HEK293 (cell line): ENCODE results near the gene SLC25A12.

Experiments
- CTCF ChIA-PET: fragments of 350-600 bp; formaldehyde crosslinking; extraction: SDS; loops from one replicate; lab custom pipeline; 2021; ENCODE audit warnings: antibody characterized with exemption; lab: Yijun Ruan, JAX
- POLR2A ChIA-PET: fragments of 300-600 bp; formaldehyde crosslinking; extraction: SDS; loops from one replicate; lab custom pipeline; 2020; ENCODE audit warnings: antibody characterized with exemption, inconsistent platforms; lab: Yijun Ruan, JAX
- H3K27ac ChIP-seq: fragments of 200-500 bp; sonication (Bioruptor generic); 2 replicates; pipeline ENCODE4 v1.5.1; 2014; ENCODE audit warnings: low read depth, low read length, control low read depth, inconsistent platforms; ENCODE audit errors: extremely low read depth
- H3K36me3 ChIP-seq, 2 experiments: fragments of 200-500 bp in 1 of 2; sonication (Bioruptor generic) in 1 of 2; 1 replicate in 1 of 2; 2 replicates in 1 of 2; pipeline ENCODE4 v1.5.1; 2014 to 2017; ENCODE audit warnings: inconsistent platforms in 2 of 2, low read length in 2 of 2; ENCODE audit not compliant: control insufficient read depth in 2 of 2, insufficient read depth in 1 of 2
- H3K4me1 ChIP-seq: fragments of 200-500 bp; sonication (Bioruptor generic); 2 replicates; pipeline ENCODE4 v1.5.1; 2014; ENCODE audit warnings: mild to moderate bottlenecking, low read length, inconsistent platforms; ENCODE audit not compliant: control insufficient read depth, insufficient read depth
- H3K4me3 ChIP-seq: 2 replicates; pipeline ENCODE4 v1.5.1; 2011; ENCODE audit warnings: low read depth, mild to moderate bottlenecking, control low read depth, low read length, moderate library complexity
- H3K9me3 ChIP-seq: fragments of 200-500 bp; sonication (Bioruptor generic); 2 replicates; pipeline ENCODE4 v1.5.1; 2014; ENCODE audit warnings: low read depth, low read length, inconsistent platforms; ENCODE audit not compliant: control insufficient read depth, insufficient read depth
- MEIS1 ChIP-seq: sonication (generic); formaldehyde crosslinking; IDR thresholded peaks from 2 replicates; pipeline ENCODE4 v1.8.1; 2022; ENCODE audit warnings: missing genetic modification reagents, mild to moderate bottlenecking, borderline replicate concordance
- SETDB1 ChIP-seq: IDR thresholded peaks from one replicate; pipeline ENCODE4 v1.6.1; 2017; ENCODE audit warnings: mild to moderate bottlenecking, low read length, moderate library complexity, mixed read lengths; ENCODE audit not compliant: insufficient read length
- ZBTB11 ChIP-seq: fragments of 450-650 bp; formaldehyde crosslinking; conservative IDR thresholded peaks from 2 replicates; pipeline ENCODE4 v1.5.1; 2016; ENCODE audit warnings: low read depth, missing biosample characterization, missing genetic modification characterization
- ZBTB17 ChIP-seq: fragments of 450-650 bp; formaldehyde crosslinking; IDR thresholded peaks from 2 replicates; pipeline ENCODE4 v1.5.1; 2016; ENCODE audit warnings: missing biosample characterization, missing genetic modification characterization
- ZBTB6 ChIP-seq: fragments of 450-650 bp; formaldehyde crosslinking; IDR thresholded peaks from 2 replicates; pipeline ENCODE4 v1.5.1; 2017; ENCODE audit warnings: missing biosample characterization, missing genetic modification characterization
- ZNF184 ChIP-seq: fragments of 450-650 bp; IDR thresholded peaks from 2 replicates; pipeline ENCODE4 v1.5.1; 2018; ENCODE audit warnings: missing biosample characterization, mild to moderate bottlenecking, missing genetic modification characterization
- ZNF214 ChIP-seq: fragments of 450-650 bp; formaldehyde crosslinking; IDR thresholded peaks from 2 replicates; pipeline ENCODE4 v1.5.1; 2017; ENCODE audit warnings: missing biosample characterization, mild to moderate bottlenecking, missing genetic modification characterization, borderline replicate concordance
- ZNF239 ChIP-seq: fragments of 450-650 bp; formaldehyde crosslinking; IDR thresholded peaks from 2 replicates; pipeline ENCODE4 v1.5.1; 2016; ENCODE audit warnings: missing biosample characterization, missing genetic modification characterization
- ZNF280D ChIP-seq: fragments of 450-650 bp; formaldehyde crosslinking; IDR thresholded peaks from 2 replicates; pipeline ENCODE4 v1.5.1; 2016; ENCODE audit warnings: missing biosample characterization, missing genetic modification characterization
- ZNF394 ChIP-seq: fragments of 450-650 bp; formaldehyde crosslinking; IDR thresholded peaks from 2 replicates; pipeline ENCODE4 v1.5.1; 2016; ENCODE audit warnings: missing biosample characterization, missing genetic modification characterization, mild to moderate bottlenecking, moderate library complexity, borderline replicate concordance
- ZNF501 ChIP-seq: fragments of 450-650 bp; formaldehyde crosslinking; IDR thresholded peaks from 2 replicates; pipeline ENCODE4 v1.5.1; 2016; ENCODE audit warnings: missing biosample characterization, missing genetic modification characterization
- ZNF585B ChIP-seq: fragments of 450-650 bp; formaldehyde crosslinking; IDR thresholded peaks from 2 replicates; pipeline ENCODE4 v1.5.1; 2016; ENCODE audit warnings: missing biosample characterization, missing genetic modification characterization
- ZNF664 ChIP-seq: fragments of 450-650 bp; formaldehyde crosslinking; IDR thresholded peaks from 2 replicates; pipeline ENCODE4 v1.5.1; 2016; ENCODE audit warnings: missing biosample characterization, missing genetic modification characterization
- ZNF670 ChIP-seq: fragments of 450-650 bp; formaldehyde crosslinking; IDR thresholded peaks from 2 replicates; pipeline ENCODE4 v1.5.1; 2016; ENCODE audit warnings: missing biosample characterization, missing genetic modification characterization, low read depth
- ZNF791 ChIP-seq: fragments of 450-650 bp; formaldehyde crosslinking; IDR thresholded peaks from 2 replicates; pipeline ENCODE4 v1.5.1; 2016; ENCODE audit warnings: missing biosample characterization, missing genetic modification characterization
- ZNF837 ChIP-seq: fragments of 450-650 bp; formaldehyde crosslinking; IDR thresholded peaks from 2 replicates; pipeline ENCODE4 v1.5.1; 2016; ENCODE audit warnings: missing biosample characterization, missing genetic modification characterization

The SLC25A12 gene

GRCh38 chr2:171771463-171771862 is 122.6 kb downstream of the SLC25A12 start:
- H3K4me1 ChIP-seq: no peaks in the 10 kb centered on the region
- POLR2A ChIA-PET: no interaction called here
- H3K27ac ChIP-seq: no peak overlapping the region
- TF ChIP-seq ZNF670 (tag by site-specific recombination) (no peak), ZNF280D (tag by site-specific recombination) (no peak; the same call in 1 of the 2 replicates), SETDB1 (peak; percentile 45), ZNF184 (tag by site-specific recombination) (no peak), ZNF239 (no peak), ZNF664 (tag by site-specific recombination) (peak; percentile 84)
- CTCF ChIA-PET: no interaction called here
- H3K9me3 ChIP-seq: no peaks in the 10 kb centered on the region
- H3K36me3 ChIP-seq: no peaks in the 10 kb centered on the region
- no peak overlapping the region for H3K4me3 ChIP-seq

- H3K27ac ChIP-seq: no peak overlapping the region
- ChIA-PET POLR2A (no interaction called here), CTCF (no interaction called here)
- H3K4me1 ChIP-seq: no peaks in the 10 kb centered on the region
- no peak for TF ChIP-seq ZNF837
- TF ChIP-seq ZNF791: no peak
- no peak for TF ChIP-seq ZNF214 (tag by site-specific recombination)
- TF ChIP-seq ZBTB6 (tag by site-specific recombination): no peak
- no peak for TF ChIP-seq ZNF394 (tag by site-specific recombination)
- no peak for TF ChIP-seq MEIS1
- no peak for TF ChIP-seq ZBTB17 (tag by site-specific recombination)
- no peak for TF ChIP-seq ZNF585B
- TF ChIP-seq ZNF501 (tag by site-specific recombination): no peak
- TF ChIP-seq ZBTB11: no peak
- no peak overlapping the region for H3K4me3 ChIP-seq
- H3K36me3 ChIP-seq: peaks cover 0 to 32% of the 10 kb centered on the region in 2 experiments; a peak in 2 of 3 replicates
- no peaks in the 10 kb centered on the region for H3K9me3 ChIP-seq
These were observed 130.4 kb downstream of the SLC25A12 start for GRCh38 chr2:171763602-171764001.
